Ishikawa (cell line): ENCODE measurements around the gene FAM168A.

Experiments
- CEBPB ChIP-seq: IDR thresholded peaks from 2 replicates; pipeline ENCODE4 v1.6.1; 2012
- CREB1 ChIP-seq: IDR thresholded peaks from 2 replicates; pipeline ENCODE4 v1.6.1; 2012; ENCODE audit warnings: low read depth
- EGR1 ChIP-seq: IDR thresholded peaks from 2 replicates; pipeline ENCODE4 v1.6.1; 2012
- EP300 ChIP-seq: IDR thresholded peaks from 2 replicates; pipeline ENCODE4 v1.6.1; 2012; ENCODE audit warnings: borderline replicate concordance
- FOXM1 ChIP-seq: IDR thresholded peaks from 2 replicates; pipeline ENCODE4 v1.6.1; 2012; ENCODE audit warnings: low read depth, borderline replicate concordance
- NFIC ChIP-seq: IDR thresholded peaks from 2 replicates; pipeline ENCODE4 v1.6.1; 2012
- RAD21 ChIP-seq: IDR thresholded peaks from 2 replicates; pipeline ENCODE4 v1.6.1; 2012; ENCODE audit warnings: low read depth
- TAF1 ChIP-seq: IDR thresholded peaks from 2 replicates; pipeline ENCODE4 v1.6.1; 2012; ENCODE audit warnings: low read depth, mild to moderate bottlenecking
- TCF12 ChIP-seq: IDR thresholded peaks from 2 replicates; pipeline ENCODE4 v1.6.1; 2012; ENCODE audit warnings: low read depth
- TEAD4 ChIP-seq: IDR thresholded peaks from 2 replicates; pipeline ENCODE4 v1.6.1; 2012
- USF1 ChIP-seq: IDR thresholded peaks from 2 replicates; pipeline ENCODE4 v1.6.1; 2012
- YY1 ChIP-seq: IDR thresholded peaks from 2 replicates; pipeline ENCODE4 v1.6.1; 2012; ENCODE audit warnings: low read depth
- TF ChIP-seq, protein P1 (sequence below): IDR thresholded peaks from 2 replicates; pipeline ENCODE4 v1.6.1; 2012
- TF ChIP-seq, protein P2 (sequence below): IDR thresholded peaks from 2 replicates; pipeline ENCODE4 v1.6.1; 2012; ENCODE audit warnings: low read depth, mild to moderate bottlenecking

Gene FAM168A

GRCh38 chr11:73410627-73411026, 187.3 kb downstream of the FAM168A start:
- TF ChIP-seq TAF1 = no peak
- TF ChIP-seq EP300 = no peak
- TF ChIP-seq TEAD4 = no peak
- no peak for TF ChIP-seq CREB1
- no peak for TF ChIP-seq YY1
- no peak for TF ChIP-seq CEBPB

DNA sequence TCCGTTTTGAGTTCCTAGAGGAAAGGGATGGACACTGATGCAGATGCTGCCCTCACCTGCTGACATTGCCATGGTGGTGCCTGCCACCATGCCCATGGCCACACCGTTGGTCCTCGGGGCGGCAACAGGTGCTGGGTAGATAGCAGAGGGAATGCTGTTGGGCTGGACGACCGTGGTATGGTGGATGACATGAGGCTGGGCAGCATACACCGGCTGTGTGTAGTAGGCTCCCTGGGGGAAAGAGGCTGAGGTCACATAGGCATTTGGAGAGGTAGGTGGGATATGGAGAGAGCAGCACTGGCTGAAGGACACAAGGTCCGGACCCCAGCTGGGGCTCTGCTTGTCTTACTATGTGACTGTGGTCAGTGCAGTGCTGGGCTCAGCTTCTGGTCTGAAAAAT, 188.5 kb downstream of the FAM168A start:
- TF ChIP-seq NFIC = no peak
- no peak for TF ChIP-seq YY1
- TF ChIP-seq RAD21 = no peak
- no peak for TF ChIP-seq CREB1
- no peak for TF ChIP-seq FOXM1
- no peak for TF ChIP-seq TAF1
- TF ChIP-seq TEAD4 = no peak
- TF ChIP-seq CEBPB = no peak
- TF ChIP-seq TCF12 = no peak
- TF ChIP-seq, protein P1, sequence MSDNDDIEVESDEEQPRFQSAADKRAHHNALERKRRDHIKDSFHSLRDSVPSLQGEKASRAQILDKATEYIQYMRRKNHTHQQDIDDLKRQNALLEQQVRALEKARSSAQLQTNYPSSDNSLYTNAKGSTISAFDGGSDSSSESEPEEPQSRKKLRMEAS = no peak
- TF ChIP-seq EGR1 = no peak
- no peak for TF ChIP-seq EP300
- TF ChIP-seq USF1 = no peak
- TF ChIP-seq, protein P2, sequence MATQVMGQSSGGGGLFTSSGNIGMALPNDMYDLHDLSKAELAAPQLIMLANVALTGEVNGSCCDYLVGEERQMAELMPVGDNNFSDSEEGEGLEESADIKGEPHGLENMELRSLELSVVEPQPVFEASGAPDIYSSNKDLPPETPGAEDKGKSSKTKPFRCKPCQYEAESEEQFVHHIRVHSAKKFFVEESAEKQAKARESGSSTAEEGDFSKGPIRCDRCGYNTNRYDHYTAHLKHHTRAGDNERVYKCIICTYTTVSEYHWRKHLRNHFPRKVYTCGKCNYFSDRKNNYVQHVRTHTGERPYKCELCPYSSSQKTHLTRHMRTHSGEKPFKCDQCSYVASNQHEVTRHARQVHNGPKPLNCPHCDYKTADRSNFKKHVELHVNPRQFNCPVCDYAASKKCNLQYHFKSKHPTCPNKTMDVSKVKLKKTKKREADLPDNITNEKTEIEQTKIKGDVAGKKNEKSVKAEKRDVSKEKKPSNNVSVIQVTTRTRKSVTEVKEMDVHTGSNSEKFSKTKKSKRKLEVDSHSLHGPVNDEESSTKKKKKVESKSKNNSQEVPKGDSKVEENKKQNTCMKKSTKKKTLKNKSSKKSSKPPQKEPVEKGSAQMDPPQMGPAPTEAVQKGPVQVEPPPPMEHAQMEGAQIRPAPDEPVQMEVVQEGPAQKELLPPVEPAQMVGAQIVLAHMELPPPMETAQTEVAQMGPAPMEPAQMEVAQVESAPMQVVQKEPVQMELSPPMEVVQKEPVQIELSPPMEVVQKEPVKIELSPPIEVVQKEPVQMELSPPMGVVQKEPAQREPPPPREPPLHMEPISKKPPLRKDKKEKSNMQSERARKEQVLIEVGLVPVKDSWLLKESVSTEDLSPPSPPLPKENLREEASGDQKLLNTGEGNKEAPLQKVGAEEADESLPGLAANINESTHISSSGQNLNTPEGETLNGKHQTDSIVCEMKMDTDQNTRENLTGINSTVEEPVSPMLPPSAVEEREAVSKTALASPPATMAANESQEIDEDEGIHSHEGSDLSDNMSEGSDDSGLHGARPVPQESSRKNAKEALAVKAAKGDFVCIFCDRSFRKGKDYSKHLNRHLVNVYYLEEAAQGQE = no peak

DNA sequence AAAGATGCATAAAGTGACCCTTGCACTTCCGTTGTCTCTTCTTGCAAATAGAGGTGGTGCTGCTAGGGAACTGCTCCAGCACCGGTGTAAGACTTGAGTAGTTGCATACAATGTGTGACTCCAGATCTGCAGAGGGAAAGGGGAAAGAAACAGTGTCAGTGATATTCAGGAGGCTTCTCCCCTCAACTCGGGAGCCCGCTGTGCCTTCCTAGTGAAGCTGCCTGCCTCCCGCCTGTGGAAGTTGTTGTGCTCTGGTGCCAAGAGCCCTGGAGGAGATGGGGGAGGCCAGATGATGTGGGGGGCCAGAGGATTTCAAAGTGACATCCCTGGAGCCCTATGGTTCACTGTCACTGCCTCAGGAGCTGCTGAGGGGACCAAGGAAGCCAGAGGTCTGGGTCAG, 191.3 kb downstream of the FAM168A start:
- no peak for TF ChIP-seq TEAD4
- TF ChIP-seq, protein P2 = no peak

DNA sequence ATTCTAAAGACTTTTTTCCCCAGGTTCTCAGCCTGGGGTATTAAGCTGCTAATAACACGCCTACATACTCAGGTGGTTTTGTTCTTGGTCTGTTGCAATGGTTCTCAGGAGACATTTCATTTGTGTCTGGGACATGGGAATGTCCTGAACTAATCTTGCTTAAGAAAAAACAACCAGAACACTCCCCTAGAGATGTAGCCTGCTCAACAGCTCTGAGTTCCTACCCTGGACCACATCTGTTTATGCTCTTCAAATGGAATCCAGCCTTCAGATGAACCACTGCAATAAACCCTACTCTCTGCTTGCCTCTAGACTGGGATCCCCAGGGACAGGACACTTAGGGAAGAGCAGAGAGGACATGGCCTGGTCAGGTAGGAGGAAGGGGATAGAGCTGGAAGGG, 191.8 kb downstream of the FAM168A start:
- TF ChIP-seq TAF1 (no peak), FOXM1 (no peak), NFIC (no peak), USF1 (no peak), EP300 (no peak), TCF12 (no peak)
- TF ChIP-seq, protein P2 = no peak

GRCh38 chr11:73405146-73405510, 192.8 kb downstream of the FAM168A start:
- TF ChIP-seq, protein P1 = no peak
- TF ChIP-seq EP300 (no peak), CREB1 (no peak), TEAD4 (no peak), NFIC (no peak), USF1 (no peak), CEBPB (no peak), TCF12 (no peak), TAF1 (no peak), RAD21 (no peak), YY1 (no peak)
